A549 (cell line): Measurements from ENCODE around the gene CFB.

Experiments used
- BHLHE40 ChIP-seq: IDR thresholded peaks from 2 replicates; pipeline ENCODE4 v1.6.1; 2012; ENCODE audit warnings: low read depth, low read length, inconsistent platforms
- CTCF ChIP-seq: fragments of >200 bp; sonication (Bioruptor Twin); formaldehyde crosslinking; IDR thresholded peaks from 3 replicates; pipeline ENCODE4 v1.5.1; 2016
- EP300 ChIP-seq, 2 experiments: fragments of >200 bp; sonication (Bioruptor Twin); formaldehyde crosslinking; IDR thresholded peaks; 2 replicates in 1 of 2; 3 replicates in 1 of 2; pipeline ENCODE4 v1.6.1; 2016 to 2017
- ESRRA ChIP-seq: fragments of 150-350 bp; IDR thresholded peaks from 2 replicates; pipeline ENCODE4 v1.6.1; 2014; ENCODE audit warnings: mild to moderate bottlenecking, low read length, borderline replicate concordance
- HDAC2 ChIP-seq: fragments of 200-600 bp; sonication (generic); IDR thresholded peaks from 2 replicates; pipeline ENCODE4 v1.6.1; 2016
- HMGXB4 ChIP-seq: fragments of 250-450 bp; sonication (Bioruptor Pico); IDR thresholded peaks from 2 replicates; pipeline ENCODE4 v1.5.0; 2021; ENCODE audit warnings: mild to moderate bottlenecking, moderate library complexity, borderline replicate concordance
- MAFK ChIP-seq: fragments of 450-650 bp; IDR thresholded peaks from 2 replicates; pipeline ENCODE4 v1.6.1; 2014; ENCODE audit not compliant: partially characterized antibody
- PBX3 ChIP-seq: IDR thresholded peaks from 2 replicates; pipeline ENCODE4 v1.6.1; 2012
- POLR2A ChIP-seq: IDR thresholded peaks from 2 replicates; pipeline ENCODE4 v1.6.1; 2012; ENCODE audit warnings: mild to moderate bottlenecking, low read length
- POLR2AphosphoS2 ChIP-seq: conservative IDR thresholded peaks from 2 replicates; pipeline ENCODE4 v1.6.1; 2012; ENCODE audit warnings: low read length, improper control_type of control experiment, inconsistent platforms
- ZC3H11A ChIP-seq: fragments of 450-650 bp; IDR thresholded peaks from 2 replicates; pipeline ENCODE4 v1.6.1; 2014; ENCODE audit warnings: antibody characterized with exemption, mild to moderate bottlenecking
- TF ChIP-seq, protein P1 (sequence below): IDR thresholded peaks from 2 replicates; pipeline ENCODE4 v1.6.1; 2012

DNA sequence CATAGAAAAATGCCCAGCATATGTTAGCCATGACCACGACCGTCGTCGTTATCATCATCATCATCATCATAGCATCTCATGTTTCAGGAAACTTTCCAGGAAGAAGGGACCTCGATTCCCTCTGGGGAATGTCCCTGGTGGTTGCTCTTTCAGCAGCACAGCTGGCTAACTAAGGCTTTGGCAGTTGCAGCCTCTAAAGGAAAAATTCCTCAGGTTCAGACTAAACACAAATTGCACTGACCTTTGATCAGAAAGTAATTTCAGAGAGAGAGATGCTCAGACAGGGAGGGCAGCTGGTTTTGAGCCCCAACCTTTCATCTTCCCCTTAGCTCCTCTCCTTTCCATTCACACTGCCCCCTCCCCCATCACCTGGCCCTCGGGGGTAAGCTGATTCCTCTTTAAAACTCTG is 5.6 kb upstream of the CFB start:
- TF ChIP-seq BHLHE40: no peak
- TF ChIP-seq CTCF: no peak
- no peak for TF ChIP-seq MAFK
- no peak for TF ChIP-seq HDAC2
- no peak for TF ChIP-seq ZC3H11A
- no peak for TF ChIP-seq POLR2A
- no peak for TF ChIP-seq EP300 (IDR thresholded peaks at IDR 0.05)
- TF ChIP-seq HMGXB4 (CRISPR knock-in tag): no peak
- TF ChIP-seq POLR2AphosphoS2: no peak
- no peak for TF ChIP-seq PBX3
- TF ChIP-seq ESRRA: no peak
- TF ChIP-seq, protein P1, sequence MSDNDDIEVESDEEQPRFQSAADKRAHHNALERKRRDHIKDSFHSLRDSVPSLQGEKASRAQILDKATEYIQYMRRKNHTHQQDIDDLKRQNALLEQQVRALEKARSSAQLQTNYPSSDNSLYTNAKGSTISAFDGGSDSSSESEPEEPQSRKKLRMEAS: no peak
